Choroid plexus epithelial cell (primary cell): ENCODE data around the gene SMC3.
"Not testable (repeated sequence)": the region's sequence is repeated elsewhere in the genome, so short reads cannot be mapped to it uniquely, and the experiment has no call there.

Source experiments
- DNase-seq: peaks from one replicate; pipeline ENCODE4 v3.0.0-alpha.2; 2010; ENCODE audit warnings: low read depth
- H3K4me3 ChIP-seq: 2 replicates; pipeline ENCODE4 v1.5.1; 2011; ENCODE audit warnings: low read depth, mild to moderate bottlenecking, control low read depth, low read length, moderate library complexity
- CTCF ChIP-seq: conservative IDR thresholded peaks from 2 replicates; pipeline ENCODE4 v1.5.1; 2011; ENCODE audit warnings: low read depth, mild to moderate bottlenecking, control low read depth, inconsistent platforms, low read length, moderate library complexity

The SMC3 gene

DNA sequence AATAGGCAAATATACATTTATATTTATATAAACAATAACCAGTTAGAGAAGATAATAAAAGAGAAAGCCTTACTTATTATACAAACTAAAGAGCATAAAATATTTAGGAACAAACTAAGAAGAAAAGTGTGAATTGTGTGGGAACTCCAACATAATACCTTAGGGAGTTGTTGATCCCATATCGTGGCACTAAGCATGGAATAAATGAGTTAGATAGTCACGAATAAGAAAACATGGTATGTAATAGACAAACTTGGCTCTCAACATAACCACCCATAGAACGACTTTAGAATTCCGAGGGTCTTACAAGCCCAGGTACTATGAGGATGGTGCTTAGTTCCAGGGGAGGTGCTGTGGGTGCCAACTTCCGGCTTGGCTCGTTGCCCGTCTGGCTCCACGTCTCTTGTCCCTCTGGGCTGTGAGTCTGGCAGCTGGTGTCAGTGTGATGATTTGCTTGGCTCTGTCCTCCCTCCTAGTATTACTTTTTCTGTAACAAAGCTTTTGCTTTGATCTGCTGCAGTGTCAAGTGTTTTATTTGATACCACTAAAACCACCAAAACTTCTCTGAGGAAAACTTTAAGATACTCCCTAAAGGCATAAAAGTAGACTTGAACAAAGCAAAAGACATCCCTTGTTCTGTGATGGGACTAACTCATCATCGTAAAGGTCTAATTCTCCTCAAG lies 67.2 kb downstream of the SMC3 start:
- no peak for TF ChIP-seq CTCF
- no peak overlapping the region for H3K4me3 ChIP-seq
- DNase-seq, result no peak

GRCh38 chr10:110636572-110636931 lies 69.1 kb downstream of the SMC3 start:
- DNase-seq, result no peak
- no peak overlapping the region for H3K4me3 ChIP-seq
- TF ChIP-seq CTCF, result no peak

GRCh38 chr10:110636932-110637557 lies 69.5 kb downstream of the SMC3 start:
- DNase-seq, result no peak
- no peak overlapping the region for H3K4me3 ChIP-seq
- TF ChIP-seq CTCF, result no peak

GRCh38 chr10:110637558-110638053 lies 70.1 kb downstream of the SMC3 start:
- no peak for TF ChIP-seq CTCF
- H3K4me3 ChIP-seq, result no peak overlapping the region
- DNase-seq, result no peak

DNA sequence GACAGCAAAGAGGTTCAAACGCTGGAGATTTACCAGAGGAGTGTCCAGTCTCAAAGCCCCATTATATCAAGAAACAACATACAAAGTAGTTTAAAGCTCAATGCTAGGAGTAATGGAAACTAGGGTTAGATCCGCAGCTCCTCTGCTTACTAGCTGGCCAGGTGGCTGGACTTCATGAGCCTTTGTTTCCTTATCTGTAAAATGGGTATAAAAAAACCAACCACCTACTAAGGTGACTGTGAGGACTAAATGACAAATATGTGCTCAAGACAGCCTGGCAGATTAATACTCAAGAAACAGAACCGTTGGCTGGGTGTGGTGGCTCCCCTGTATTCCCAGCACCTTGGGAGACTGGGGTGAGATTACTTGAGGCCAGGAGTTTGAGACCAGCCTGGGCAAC lies 70.8 kb downstream of the SMC3 start:
- no peak for TF ChIP-seq CTCF
- DNase-seq, result no peak
- no peak overlapping the region for H3K4me3 ChIP-seq

GRCh38 chr10:110639046-110639445 lies 71.6 kb downstream of the SMC3 start:
- DNase-seq, H3K4me3 ChIP-seq: not testable (repeated sequence)

- H3K4me3 ChIP-seq, DNase-seq: not testable (repeated sequence)
Observed at GRCh38 chr10:110639858-110640257, 72.4 kb downstream of the SMC3 start.

DNA sequence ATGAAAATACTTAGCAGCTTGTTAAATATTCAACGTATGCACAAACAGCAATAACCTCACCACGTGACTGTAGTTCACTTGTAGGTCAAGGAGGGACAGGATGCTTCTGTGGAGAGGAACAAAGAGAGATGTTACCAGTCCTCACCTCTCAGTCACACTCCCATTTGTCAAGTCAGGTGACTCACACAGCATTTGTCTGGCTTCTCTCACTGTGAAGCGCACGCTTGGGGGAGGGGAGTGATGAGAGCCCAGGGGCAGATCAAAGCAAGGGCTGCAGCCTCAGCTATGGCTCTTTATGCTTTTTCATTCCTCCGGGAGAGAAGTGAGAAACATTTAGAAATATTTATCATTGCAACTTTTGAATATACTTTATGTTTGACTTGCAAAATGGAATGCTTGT lies 73.8 kb downstream of the SMC3 start:
- DNase-seq, result no peak
- no peak overlapping the region for H3K4me3 ChIP-seq
- no peak for TF ChIP-seq CTCF
